Epithelial cell of esophagus (primary cell): ENCODE data around the gene DHX35.
"Not testable (repeated sequence)": the region's sequence is repeated elsewhere in the genome, so short reads cannot be mapped to it uniquely, and the experiment has no call there.

Source experiments
- DNase-seq: peaks from one replicate; pipeline ENCODE4 v3.0.0; 2010; ENCODE audit warnings: low read depth
- H3K4me3 ChIP-seq: 2 replicates; pipeline ENCODE4 v1.5.1; 2011; ENCODE audit warnings: mild to moderate bottlenecking, low read length, control low read depth
- TF ChIP-seq, protein P1 (sequence below): IDR thresholded peaks from 2 replicates; pipeline ENCODE4 v1.5.1; 2011; ENCODE audit warnings: low read depth, mild to moderate bottlenecking, low read length, control low read depth, inconsistent platforms; ENCODE audit not compliant: insufficient read depth; ENCODE audit errors: missing control alignments

DHX35 gene

DNA sequence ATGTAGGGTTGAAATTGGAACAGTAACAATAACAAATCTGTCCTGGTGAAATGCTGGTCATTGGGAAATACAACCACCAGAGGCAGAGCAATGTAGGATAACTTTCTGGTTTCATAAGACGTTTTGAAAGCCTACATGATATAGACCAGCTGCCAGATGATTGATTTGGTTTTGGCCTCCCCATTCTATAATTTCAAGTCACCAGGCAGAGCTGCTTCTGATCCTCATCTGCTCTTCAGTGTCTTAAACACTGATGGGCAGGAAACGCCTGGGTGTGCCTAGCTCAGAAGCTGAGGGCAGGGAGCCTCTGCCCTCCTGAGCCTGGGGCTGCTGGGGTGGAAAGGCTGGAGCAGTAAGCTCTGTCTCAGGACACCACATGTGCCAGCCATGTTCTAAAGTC is 24.5 kb downstream of the DHX35 start:
- no peak overlapping the region for H3K4me3 ChIP-seq
- DNase-seq = no peak
- TF ChIP-seq, protein P1, sequence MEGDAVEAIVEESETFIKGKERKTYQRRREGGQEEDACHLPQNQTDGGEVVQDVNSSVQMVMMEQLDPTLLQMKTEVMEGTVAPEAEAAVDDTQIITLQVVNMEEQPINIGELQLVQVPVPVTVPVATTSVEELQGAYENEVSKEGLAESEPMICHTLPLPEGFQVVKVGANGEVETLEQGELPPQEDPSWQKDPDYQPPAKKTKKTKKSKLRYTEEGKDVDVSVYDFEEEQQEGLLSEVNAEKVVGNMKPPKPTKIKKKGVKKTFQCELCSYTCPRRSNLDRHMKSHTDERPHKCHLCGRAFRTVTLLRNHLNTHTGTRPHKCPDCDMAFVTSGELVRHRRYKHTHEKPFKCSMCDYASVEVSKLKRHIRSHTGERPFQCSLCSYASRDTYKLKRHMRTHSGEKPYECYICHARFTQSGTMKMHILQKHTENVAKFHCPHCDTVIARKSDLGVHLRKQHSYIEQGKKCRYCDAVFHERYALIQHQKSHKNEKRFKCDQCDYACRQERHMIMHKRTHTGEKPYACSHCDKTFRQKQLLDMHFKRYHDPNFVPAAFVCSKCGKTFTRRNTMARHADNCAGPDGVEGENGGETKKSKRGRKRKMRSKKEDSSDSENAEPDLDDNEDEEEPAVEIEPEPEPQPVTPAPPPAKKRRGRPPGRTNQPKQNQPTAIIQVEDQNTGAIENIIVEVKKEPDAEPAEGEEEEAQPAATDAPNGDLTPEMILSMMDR = no peak

DNA sequence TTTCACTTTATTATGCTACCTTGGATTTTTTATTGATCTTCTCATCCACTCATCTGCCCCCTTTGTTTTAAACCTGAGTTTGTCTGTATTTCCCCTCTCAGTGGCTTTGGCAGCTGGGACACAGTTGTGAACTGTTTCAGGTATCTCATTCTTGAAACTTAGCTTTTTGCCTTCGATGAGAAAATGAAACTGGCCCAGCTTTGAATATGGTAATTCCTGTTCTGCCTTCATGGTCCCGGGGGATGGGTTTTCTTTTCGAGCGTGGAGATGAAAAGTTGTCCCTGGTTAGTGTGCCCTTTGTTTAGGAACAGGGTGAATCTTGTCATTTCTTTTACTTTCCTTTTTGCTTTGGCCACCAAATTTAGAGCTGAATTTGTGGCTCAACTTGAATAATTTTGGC is 25.6 kb downstream of the DHX35 start:
- TF ChIP-seq, protein P1 = no peak
- no peak for DNase-seq
- no peak overlapping the region for H3K4me3 ChIP-seq

DNA sequence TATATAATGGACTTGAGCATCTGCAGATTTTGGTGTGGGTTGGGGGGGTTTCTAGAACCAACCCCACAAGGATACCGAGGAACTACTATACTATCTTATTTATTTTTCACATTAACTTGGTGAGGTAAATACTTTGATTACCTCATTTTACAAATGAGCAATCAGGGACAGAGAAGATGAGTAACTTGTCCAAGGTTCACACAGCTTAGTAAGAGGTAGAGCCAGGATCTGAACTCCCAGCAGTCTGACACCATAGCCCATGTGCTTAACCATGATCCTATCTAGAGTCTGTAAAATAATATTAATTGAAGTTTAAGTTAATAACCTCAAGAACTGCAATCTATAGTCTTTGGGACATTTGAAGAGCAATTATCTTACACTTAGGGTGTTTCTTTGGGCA is 28.6 kb downstream of the DHX35 start:
- TF ChIP-seq, protein P1 = no peak
- no peak overlapping the region for H3K4me3 ChIP-seq
- DNase-seq = peak; percentile 26

DNA sequence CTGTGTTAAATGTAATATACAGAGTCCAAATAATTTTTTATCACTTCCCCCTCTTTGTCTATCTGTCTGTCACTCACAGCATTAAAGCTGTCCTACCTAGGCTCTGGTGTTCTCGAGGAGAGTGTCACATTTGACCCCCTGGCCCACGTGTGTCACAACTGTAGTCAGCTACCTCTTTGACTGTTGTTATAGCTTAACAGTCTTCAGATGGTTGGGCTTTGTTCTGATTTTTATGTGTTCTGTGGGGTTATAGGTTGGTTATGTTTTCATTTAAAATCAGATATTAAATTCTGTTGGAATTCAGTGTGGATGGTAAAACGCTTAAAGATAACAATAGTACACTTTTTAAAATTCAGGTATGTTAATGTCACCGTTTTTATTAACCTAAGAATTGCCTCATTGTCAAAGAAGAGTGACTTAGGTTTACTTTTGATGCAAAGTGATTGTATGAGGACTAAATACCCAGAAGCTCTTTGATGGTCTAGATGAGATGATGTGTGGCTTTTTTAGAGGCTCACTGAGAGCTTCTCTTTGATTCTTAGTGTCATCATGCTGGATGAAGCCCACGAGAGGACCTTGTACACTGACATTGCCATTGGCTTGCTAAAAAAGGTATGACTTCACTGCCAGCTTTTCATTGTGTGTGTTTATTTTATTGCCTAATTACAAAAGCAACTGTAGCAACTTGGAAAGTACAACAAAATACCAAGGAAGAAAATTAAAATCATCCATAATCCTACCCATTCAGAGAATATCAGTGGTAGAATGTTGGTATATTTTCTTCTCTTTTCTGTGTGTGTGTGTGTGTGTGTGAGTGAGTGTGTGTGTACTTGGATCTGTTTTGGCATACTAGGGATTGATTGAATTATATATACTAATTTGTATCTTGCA is 29.9 kb downstream of the DHX35 start:
- no peak for DNase-seq
- TF ChIP-seq, protein P1 = no peak
- no peak overlapping the region for H3K4me3 ChIP-seq

DNA sequence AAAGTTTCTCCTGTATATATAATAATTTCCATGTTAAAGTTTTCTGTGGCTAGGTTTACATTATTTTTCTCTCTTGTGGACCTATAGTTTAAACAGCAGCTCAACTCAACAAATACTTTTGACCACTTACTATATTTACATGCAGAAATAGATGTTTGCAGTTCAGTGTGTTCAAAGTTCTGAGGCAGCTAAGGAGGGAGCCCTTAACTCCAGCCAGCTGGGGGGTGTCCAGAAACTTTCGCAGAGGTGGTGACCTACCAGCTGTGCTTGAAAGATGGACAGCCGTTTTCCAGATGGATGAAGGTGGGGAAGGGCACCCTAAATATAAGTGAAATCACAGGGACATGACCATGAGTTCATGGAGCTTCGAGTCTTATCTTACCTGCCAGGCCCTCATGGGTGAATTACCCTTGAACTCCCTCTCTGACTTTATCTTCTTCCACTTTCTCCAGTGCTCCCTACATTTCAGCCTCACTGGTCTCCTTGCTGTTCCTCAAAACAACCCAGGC is 33.4 kb downstream of the DHX35 start:
- no peak for DNase-seq
- H3K4me3 ChIP-seq = no peak overlapping the region
- TF ChIP-seq, protein P1 = no peak

DNA sequence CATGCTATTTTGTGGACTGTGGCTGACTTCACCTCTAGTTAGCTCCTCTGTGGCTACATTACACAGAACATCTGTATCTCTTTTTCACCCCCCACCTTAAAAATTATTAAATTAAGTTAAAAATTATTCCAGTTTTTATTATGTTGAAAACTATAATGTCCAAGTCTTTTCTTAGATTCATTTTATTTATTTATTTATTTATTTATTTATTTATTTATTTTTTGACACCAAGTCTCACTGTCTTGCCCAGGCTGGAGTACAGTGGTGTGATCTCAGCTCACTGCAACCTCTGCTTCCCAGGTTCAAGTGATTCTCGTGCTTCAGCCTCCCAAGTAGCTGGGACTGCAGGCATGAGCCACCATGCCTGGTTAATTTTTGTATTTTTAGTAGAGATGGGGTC is 34.7 kb downstream of the DHX35 start:
- not testable (repeated sequence) for H3K4me3 ChIP-seq, DNase-seq

DNA sequence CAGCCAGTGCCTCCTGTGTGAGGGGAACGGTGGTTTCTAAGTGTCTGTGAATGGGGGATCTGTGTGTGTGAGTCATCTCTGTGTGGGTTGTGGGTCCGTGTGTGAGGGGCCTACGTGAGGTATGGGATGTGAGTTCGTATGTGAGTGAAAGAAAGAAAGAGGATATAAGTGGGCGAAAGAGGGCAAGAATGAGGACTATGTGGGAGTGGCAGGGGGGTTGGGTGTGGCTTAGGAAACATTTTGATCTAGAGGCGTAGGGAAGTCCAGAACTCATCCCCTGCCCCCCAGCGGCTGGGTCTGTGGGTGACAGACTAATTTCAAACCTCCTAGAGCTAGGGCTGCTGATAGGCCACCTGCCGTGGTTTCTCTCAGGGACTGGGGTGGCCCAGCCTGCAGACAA is 35.5 kb downstream of the DHX35 start:
- TF ChIP-seq, protein P1 = no peak
- DNase-seq = no peak
- no peak overlapping the region for H3K4me3 ChIP-seq
